ENCODE results near the gene TMEM8B.

GRCh38 chr9:35870351-35870923, 41.4 kb downstream of the TMEM8B start, which contains the start of gene OR13J1:
- TF ChIP-seq, protein P1, sequence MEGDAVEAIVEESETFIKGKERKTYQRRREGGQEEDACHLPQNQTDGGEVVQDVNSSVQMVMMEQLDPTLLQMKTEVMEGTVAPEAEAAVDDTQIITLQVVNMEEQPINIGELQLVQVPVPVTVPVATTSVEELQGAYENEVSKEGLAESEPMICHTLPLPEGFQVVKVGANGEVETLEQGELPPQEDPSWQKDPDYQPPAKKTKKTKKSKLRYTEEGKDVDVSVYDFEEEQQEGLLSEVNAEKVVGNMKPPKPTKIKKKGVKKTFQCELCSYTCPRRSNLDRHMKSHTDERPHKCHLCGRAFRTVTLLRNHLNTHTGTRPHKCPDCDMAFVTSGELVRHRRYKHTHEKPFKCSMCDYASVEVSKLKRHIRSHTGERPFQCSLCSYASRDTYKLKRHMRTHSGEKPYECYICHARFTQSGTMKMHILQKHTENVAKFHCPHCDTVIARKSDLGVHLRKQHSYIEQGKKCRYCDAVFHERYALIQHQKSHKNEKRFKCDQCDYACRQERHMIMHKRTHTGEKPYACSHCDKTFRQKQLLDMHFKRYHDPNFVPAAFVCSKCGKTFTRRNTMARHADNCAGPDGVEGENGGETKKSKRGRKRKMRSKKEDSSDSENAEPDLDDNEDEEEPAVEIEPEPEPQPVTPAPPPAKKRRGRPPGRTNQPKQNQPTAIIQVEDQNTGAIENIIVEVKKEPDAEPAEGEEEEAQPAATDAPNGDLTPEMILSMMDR (IDR thresholded peaks at IDR 0.05) = no peak
- TF ChIP-seq EZH2 (IDR thresholded peaks at IDR 0.05; ENCODE audit: borderline replicate concordance, insufficient read depth, low read depth, low read length, poor library complexity, severe bottlenecking) = no peak
